Measurements from ENCODE around the gene EYA3.

GRCh38 chr1:27960762-27961645, 127.4 kb downstream of the EYA3 start:
- no peak for TF ChIP-seq EZH2 (IDR thresholded peaks at IDR 0.05; ENCODE audit: borderline replicate concordance, low read length)
- no peak for TF ChIP-seq CTCF (conservative IDR thresholded peaks at IDR 0.05 in 1 of 2, IDR thresholded peaks at IDR 0.05 in 1 of 2; ENCODE audit: extremely low read depth in 1 of 2, insufficient read depth in 1 of 2, low read depth in 1 of 2, low read length in 2 of 2)

Measured in mammary epithelial cell (primary cell).